ENCODE results near the gene CTCF.

The CTCF gene

DNA sequence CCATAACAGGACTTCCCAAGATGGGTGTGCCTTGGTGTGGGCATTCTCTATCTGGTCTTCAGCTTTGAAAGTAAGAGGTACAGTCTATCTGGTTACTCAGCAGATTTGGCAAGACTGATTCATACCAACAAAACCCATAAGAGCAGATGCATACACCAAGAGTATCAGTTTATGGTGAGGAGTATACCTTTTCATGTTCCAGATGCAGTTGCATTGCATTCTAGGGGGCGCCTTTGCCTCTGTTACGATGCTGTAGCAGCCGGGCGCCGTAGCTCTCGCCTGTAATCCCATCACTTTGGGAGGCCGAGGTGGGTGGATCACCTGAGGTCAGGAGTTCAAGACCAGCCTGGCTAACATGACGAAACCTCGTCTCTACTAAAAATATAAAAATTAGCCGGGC, 51.5 kb downstream of the CTCF start:
- no peak for DNase-seq

DNA sequence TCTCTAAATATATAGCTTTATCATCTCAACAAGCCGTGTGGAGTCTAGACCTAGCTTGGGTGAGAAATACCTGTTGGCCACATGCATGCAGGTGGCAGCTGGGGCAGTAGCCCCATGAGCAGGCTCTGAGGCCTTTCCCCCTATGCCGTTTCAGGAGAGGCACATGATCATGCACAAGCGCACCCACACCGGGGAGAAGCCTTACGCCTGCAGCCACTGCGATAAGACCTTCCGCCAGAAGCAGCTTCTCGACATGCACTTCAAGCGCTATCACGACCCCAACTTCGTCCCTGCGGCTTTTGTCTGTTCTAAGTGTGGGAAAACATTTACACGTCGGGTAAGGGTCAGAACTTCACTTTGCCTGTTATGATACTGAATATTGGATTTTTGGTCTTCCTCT, 65.9 kb downstream of the CTCF start:
- no peak for DNase-seq

DNA sequence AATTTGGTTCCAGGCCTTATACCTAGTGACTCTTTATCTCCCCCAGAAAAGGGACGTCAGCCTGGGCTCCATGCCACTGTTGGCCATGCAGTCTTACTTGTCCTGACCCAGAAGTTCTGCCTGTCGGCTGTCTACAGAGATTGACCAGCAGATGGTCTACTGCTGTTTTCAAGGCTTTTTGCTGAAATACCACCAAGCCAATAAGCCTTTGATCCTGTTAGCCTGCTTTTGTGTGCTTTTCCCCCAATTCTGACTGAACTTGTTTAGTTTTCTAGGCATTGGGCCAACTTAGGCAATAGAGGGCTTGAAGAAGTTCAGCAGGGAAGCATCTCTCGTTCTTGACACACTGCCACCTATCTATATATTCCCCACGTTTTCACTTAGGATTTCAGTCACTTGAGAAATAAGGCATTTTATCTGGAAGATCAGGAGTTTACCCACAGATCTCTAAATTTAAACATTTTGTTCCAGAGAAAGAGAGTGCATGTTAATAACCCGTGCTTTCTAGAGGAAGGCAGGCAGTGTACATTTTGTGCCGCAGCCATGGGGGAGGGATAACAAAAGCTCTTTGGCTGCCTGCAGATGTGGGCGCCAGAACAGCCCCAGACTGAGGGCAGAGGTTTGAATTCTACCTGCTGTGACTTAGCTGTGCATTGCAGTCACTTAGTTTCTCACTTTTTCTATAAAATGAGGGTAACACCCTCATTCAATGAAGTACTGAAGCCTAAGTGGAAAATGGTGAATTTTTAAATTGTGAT, 70.3 kb downstream of the CTCF start:
- DNase-seq, result no peak

DNA sequence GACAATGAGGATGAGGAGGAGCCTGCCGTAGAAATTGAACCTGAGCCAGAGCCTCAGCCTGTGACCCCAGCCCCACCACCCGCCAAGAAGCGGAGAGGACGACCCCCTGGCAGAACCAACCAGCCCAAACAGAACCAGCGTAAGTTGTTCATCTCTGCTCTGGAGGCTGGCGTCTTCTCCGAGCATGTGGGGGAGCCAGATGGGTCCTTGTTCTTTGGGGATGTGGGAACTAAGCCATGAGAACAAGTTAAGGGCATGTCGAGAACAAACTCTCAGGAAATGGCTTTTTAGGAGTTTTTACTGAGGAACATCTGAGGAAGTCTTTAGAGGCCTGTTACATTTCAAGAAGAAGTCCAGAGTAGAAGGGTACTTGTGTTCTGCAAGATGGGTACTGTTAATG, 74.4 kb downstream of the CTCF start:
- no peak for DNase-seq

DNA sequence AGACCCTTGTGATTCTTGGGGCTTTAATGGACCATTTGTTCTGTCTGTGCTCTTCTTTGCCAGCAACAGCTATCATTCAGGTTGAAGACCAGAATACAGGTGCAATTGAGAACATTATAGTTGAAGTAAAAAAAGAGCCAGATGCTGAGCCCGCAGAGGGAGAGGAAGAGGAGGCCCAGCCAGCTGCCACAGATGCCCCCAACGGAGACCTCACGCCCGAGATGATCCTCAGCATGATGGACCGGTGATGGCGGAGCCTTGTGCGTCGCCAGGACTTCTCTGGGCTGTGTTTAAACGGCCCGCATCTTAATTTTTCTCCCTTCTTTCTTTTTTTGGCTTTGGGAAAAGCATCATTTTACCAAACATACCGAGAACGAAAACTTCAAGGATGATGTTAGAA, 75.3 kb downstream of the CTCF start:
- DNase-seq, result no peak

DNA sequence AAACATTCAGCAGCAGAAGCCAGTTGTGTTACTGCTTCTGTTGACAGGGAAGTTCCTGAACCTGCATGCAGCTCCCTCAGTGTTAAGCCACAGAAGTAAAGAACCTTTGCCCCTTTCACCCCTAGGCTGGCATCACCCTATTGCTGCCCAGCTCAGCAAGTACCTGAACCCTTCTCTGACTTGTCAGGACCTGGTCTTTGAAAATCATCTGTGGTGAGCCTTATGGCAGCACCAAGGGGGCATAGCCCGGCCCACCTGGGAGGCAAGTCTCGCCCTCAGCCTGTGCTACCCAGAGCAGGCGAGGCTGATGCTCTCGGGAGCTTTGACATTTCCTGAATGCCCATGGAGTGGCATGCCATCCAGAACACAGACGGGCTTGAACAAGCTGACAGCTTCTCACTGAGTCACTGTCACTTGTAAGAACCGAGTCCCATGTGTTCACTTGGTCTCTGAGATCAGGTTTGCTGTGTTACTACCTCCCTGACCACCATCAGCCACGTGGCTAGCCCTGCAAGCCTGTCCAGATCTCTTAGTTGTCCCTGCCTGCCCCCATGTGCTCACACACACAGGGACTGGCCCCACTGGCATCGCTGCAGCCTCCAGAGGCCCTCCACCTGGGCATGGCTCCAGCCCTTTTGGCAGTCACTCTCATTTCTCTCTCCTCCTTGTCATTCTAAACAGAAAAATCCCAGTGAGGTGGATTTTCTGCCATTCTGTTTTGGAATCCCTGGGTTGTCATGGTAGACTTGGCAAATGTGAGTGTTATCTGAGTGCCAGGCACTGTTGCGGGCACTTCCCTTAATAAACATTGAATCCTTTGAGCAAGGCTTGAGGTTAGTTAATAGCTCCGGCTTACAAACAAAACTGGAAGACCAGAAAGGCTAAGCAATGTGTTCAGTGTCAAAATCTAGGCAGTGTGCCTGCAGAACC, 79.7 kb downstream of the CTCF start:
- DNase-seq, result no peak

DNA sequence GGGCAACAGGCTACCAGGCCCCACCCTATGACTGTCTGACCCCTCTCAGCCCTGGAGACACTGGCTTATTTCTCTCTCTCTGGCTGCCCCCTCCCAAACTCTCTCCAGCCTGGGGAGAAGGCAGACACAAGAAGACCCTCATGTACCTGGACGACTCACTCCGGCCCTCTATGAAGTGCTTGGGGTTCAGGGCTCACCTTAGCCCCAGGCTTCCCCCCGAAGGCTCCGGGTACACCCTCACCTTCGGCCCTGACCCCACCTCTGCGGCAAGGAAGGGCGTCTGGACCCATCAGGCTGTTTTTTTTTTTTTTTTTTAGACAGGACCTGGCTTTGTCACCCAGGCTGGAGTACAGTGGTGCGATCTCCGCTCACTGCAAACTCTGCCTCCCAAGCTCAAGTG, 81.7 kb downstream of the CTCF start:
- no peak for DNase-seq

DNA sequence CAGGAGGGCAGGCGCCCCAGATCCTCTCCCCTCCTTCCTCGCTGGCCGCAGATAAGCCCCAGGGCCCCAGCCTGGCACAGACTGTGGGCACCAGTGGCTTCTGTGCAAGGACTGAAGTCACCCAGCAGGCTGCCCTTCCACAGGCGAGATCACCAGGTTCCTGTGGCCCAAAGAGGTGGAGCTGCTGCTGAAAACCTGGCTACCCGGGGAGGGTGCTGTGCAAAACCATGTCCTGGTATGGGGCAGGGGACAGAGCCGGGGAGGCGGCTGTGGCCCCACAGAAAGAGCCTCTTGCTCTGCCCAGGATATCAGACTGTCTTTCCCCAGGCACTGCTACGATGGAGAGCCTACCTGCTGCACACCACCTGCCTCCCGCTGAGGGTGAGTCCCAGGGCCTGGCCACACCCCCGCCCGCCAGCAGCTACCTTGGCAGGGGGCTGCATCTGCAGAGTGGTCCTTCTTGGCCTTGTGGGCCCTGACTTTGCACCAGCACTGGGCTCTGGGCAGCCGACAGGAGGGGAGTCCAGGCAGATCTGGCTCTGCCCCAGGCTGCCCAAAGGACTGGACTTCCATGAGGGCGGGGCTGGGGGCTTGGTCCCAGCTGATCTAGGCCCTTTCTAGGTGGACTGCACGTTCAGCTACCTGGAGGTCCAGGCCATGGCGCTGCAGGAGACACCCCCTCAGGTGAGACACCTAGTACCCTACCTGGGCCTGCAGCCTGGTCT, 83.2 kb downstream of the CTCF start:
- DNase-seq, result no peak

DNA sequence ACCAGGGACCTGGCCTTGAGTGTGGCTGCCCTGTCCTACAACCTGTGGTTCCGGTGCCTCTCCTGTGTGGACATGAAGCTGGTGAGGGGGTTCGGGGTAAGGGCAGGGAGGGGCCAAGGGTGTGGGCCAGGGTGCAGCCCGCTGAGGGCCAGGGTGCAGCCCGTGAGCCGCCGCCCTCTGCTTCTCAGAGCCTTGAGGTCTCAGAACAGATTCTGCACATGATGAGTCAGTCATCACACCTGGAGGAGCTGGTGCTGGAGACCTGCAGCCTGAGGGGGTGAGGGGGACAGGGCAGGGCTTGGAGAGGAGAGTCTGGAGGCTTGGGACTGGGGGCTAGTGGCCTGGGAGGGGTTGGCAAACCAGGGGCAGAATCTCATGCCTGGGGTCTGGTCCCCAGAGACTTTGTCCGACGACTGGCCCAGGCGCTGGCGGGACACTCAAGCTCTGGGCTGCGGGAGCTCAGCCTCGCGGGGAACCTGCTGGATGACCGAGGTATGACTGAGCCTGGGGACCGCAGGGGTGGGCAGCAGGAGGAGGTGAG, 84.9 kb downstream of the CTCF start:
- no peak for DNase-seq

DNA sequence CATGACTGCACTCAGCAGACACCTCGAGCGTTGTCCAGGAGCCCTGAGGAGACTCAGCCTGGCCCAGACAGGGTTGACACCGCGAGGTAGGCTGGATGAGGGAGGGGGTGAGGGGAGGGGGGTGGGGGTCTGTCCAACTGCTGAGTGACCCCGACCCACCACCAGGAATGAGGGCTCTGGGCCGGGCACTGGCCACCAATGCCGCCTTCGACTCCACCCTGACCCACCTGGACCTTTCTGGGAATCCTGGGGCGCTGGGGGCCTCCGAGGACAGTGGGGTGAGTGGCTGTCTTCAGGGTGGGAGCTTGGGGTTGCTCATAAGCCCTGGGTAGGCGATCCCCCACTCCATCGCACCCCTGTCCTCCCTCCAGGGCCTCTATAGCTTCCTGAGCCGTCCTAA, 85.4 kb downstream of the CTCF start:
- DNase-seq, result no peak

DNA sequence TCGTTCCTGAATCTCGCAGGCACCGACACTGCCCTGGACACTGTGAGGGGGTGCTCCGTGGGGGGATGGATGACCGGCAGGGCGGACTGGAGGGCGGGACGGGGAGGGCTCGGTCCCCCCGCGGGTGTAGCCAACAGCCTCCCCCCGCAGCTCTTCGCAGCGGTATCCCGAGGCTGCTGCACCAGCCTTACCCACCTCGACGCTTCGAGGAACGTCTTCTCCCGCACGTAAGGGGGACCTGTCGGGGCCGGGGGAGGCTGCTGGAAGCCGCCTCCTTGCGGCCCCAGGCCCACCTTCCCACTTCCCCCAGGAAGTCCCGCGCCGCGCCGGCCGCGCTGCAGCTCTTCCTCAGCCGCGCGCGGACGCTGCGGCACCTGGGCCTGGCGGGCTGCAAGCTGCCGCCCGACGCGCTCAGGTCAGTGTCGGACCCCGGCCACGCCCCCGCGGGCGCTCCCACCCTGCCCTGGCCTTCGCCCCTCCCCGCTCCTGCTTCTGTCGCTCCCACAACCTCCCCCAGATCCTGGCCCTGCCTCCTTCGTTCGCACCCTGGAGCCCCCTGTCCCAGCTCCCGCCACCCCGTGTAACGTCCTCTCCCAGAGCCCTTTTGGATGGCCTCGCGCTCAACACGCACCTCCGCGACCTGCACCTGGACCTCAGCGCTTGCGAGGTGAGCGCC, 85.9 kb downstream of the CTCF start:
- DNase-seq, result no peak

DNA sequence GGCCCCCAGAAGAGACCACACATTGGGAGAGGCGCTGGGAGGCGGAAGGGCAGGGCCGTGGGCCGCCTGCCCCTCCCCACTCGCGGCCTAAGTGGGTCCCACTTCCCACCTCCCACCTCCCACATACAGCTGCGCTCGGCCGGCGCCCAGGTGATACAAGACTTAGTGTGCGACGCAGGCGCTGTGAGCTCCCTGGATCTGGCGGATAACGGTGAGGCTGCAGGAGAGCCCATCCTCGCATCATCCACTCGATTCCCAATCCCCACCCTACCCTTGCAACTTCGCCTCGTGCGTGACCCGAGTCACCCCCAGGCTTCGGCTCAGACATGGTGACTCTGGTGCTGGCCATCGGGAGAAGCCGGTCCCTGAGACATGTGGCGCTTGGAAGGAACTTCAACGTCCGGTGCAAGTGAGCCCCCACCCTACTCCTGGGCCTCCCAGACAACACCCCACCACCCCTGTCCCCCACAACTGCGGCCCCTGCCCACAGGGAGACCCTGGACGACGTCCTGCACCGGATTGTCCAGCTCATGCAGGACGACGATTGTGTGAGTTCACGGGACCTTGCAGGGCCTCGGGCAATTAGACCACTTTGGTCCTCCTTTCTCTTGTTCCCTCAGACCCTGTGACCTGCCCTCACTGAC, 86.6 kb downstream of the CTCF start:
- DNase-seq, result no peak

DNA sequence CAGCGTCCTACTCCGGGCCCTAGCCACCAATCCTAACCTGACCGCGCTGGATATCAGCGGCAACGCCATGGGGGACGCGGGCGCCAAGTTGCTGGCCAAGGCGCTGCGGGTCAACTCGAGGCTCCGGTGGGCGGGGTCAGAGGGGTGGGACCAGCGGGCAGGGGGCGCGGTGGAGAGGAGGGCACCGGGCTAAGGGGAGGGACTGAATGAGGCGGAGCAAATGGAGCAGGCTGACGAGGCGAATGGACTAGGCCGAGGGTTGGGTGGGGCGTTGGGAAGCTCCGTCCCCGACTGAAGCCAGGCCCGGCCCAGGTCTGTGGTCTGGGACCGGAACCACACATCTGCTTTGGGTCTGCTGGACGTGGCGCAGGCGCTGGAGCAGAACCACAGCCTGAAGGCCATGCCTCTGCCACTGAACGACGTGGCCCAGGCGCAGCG, 87.2 kb downstream of the CTCF start:
- no peak for DNase-seq

DNA sequence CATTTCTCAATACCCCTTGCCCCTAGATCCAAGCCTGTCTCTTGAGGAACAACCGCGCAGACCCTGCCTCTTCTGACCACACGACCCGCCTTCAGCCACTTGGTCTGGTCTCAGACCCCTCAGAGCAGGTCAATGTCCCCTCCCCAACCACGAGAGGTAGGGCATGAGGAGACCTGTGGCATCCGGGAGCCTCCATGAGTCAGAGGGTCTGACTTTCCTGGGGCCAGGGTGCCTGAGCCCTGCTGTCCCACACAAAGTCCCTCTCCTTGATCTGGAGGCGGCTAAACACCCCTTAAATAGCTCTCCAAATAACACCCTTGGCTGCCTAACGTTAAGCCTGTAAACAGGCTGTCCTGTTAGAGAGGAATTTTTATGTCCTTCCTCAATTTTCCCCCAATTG, 87.7 kb downstream of the CTCF start:
- DNase-seq, result no peak

DNA sequence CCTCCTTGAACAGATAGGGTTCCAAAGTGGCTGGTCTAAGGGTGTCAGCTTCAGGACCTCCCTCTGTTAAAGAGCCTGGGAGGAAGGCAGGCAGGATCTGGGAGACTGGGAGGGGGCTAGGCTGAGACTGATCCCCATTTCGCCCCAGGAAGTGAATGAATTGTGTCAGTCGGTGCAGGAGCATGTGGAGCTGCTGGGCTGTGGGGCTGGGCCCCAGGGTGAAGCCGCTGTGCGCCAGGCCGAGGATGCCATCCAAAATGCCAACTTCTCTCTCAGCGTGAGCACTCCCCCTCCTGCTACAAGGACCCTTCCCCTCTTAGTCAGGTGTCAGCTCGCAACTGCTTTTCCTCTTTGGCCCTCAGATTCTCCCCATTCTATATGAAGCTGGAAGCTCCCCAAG, 88.7 kb downstream of the CTCF start:
- DNase-seq, result no peak

DNA sequence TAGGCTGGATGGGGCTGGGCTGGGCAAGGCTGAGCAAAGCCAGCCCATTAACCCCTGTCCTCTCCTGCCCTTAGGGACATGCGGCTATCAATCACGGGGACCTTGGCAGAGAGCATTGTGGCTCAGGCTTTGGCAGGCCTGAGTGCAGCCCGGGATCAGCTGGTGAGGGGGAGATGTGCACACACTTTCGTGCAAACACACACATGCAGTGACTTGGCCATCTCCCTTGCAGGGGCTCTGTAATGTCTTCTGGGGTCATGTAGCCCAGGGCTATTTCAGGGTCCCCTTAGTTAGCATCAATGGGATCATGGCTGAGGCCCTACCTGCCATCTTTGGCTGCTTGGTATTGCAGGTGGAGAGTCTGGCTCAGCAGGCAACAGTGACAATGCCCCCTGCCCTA, 89.5 kb downstream of the CTCF start:
- DNase-seq, result no peak

DNA sequence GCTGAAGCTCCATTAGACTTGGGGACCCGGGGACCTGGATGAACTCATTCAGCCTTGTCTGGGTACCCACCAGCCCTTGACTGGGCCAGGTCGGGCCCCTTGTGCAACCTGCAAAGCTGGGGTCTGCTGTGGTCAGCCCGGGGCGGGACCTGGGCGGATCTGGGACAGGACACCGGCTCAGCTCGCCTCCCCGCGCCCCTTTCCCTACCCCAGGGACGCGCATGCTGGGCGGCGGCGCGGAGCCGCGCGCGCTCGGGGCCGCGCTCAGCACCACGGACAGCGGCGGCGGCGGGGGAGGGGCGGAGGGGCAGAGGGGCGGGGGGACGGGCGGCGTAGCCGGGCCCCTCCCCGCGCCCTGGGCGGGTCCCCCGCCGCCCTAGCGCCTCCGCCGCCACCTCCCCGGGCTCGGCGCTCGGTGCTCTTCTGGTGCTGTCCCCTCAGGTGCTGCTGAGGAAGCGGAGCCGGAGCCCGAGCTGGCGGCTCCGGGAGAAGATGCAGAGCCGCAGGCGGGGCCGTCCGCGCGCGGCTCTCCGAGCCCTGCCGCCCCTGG, 90.3 kb downstream of the CTCF start:
- DNase-seq, result no peak

DNA sequence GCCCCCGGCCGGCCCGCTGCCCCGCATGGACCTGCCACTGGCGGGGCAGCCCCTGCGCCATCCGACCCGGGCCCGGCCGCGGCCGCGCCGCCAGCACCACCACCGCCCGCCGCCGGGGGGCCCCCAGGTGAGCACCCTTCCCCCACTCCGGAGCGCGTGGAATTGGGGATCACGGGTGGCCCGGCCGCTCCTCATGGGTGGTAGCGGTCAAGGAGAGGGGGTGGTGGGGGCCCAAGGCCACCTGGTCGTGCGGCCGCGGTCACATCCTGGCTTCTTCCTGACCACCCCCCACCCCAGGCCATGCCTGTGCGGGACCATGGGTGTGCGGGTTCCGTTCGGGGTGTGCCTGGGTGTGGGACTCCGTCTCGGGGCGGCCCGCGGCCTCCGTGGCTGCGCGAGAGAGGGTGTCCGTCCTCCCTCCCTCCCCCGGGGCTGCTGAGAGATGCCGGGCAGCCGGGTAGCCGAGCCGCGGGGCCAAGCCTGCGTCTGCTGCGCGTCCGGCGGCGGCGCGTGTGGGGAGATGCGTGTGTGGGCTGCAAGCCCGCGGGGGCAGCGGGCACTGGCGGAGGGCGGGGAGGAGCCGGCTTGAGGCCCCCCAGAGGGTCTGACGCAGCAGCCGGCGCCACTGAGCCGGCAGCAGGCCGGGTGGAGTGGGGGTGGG, 90.9 kb downstream of the CTCF start:
- DNase-seq, result no peak

DNA sequence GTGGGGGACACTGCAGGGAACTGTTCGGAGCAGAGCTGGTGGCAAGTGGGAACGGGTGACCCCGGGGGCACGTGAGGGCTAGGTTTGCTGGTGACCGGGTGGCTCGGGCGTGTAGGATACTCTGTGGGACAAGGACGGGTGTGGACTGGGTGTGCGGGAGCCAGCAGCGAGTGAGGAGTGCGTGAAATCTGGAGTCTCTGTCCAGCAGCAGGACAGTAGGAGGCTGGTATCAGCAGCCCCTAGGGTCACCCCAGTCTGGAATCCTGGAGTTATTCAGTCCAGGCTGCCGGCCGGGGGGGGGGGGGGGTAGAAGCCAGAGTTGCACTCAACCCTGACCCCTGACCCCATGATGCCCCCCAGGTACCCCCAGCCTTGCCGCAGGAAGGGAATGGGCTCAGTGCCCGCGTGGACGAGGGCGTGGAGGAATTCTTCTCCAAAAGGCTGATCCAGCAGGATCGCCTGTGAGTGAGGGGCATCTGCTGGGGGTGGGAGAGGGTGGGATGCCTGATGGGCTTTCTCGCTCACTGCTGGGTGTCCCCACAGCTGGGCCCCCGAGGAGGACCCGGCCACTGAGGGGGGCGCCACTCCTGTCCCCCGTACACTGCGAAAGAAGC, 91.6 kb downstream of the CTCF start:
- no peak for DNase-seq

DNA sequence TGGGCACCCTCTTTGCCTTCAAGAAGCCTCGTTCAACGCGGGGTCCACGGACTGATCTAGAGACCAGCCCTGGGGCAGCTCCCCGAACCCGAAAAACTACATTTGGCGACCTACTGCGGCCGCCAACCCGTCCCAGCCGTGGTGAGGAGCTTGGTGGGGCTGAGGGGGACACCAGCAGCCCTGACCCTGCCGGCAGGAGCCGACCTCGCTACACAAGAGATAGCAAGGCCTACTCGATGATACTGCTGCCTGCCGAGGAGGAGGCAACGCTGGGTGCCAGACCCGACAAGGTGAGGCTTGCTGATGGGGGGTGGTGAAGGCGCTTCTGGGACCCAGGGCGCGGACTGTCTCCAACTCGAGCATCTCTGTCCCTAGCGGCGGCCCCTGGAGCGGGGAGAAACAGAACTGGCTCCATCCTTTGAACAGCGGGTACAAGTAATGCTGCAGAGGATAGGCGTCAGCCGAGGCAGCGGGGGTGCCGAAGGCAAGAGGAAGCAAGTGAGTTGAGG, 92.1 kb downstream of the CTCF start:
- DNase-seq, result no peak

DNA sequence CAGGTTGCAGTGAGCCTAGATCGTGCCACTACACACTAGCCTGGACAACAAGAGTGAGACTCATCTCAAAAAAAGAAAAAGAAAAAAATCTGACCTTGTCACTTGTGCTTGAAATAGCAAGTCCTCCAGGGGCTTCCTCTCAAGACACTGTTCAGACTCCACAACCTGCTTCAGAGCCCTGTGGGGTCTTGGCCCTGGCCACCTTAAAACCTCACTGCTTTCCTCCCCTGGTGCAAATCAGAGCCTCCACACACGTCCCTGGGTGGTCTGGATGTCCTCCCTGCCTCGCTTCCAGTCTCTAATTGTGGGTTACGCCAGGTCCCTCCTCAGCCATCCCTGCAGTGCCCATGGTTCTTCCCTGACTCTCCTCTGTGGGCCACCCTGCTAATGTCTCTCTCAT, 93.0 kb downstream of the CTCF start:
- no peak for DNase-seq

Data from NCI-H1436 treated with DMSO at 0.1 percent for 48 hours (cell line).